GM21423 (cell line): ENCODE results near the gene FRK.
"Not testable (repeated sequence)": the region's sequence is repeated elsewhere in the genome, so short reads cannot be mapped to it uniquely, and the experiment has no call there.

Experiments
- ATAC-seq: cut with Tn5 transposase; IDR thresholded peaks from one replicate; pipeline ENCODE4 v1.9.1; 2021; ENCODE audit warnings: mild to moderate bottlenecking, moderate library complexity; ENCODE audit not compliant: unreplicated experiment

Gene FRK

GRCh38 chr6:116010790-116011401 is 49.8 kb downstream of the FRK start:
- peak; percentile 35 for ATAC-seq

GRCh38 chr6:116010386-116010785 is 50.3 kb downstream of the FRK start:
- ATAC-seq = no peak

- peak; percentile 57 for ATAC-seq
These were observed 52.0 kb downstream of the FRK start for GRCh38 chr6:116008470-116009243.

GRCh38 chr6:116004841-116005815 is 55.6 kb downstream of the FRK start:
- no peak for ATAC-seq

DNA sequence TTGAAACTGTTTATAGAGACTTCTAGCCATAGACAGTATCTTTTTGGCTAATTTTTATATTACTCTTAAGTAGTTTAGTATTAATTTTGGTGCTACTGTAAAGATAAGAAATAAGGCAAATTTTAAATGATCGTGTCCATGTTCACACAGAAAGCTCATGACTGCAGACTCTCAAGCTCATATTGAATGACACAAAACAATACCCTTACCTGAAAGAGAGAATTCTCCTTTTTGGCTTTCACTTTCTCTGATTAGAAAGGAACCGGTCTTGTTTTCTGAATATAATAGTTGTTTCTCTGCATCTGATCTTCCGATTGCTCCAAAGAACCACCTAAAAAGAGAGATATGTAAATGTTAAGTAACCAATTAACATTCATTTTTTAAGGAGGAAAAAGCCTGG is 57.0 kb downstream of the FRK start:
- peak; percentile 86 for ATAC-seq

DNA sequence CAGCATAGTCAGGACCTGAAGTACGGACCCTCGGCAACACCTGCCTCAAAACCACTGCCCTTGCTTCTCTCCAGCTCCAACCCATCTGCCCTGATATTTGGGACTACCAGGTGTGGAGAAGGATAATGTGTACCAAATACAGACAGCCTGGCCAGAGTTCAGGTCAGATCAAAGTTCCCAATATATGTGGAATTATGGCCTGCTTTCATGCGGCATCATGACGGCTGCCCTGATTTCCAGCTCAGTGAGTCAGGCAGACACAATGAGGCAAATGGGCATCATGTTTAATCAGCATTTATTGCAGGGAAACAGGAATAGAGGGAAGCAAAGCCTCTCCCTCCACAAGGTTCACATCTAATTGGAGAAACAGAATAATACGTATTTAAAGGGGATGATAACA is 57.9 kb downstream of the FRK start:
- no peak for ATAC-seq

GRCh38 chr6:115999235-115999634 is 61.5 kb downstream of the FRK start:
- ATAC-seq = no peak

DNA sequence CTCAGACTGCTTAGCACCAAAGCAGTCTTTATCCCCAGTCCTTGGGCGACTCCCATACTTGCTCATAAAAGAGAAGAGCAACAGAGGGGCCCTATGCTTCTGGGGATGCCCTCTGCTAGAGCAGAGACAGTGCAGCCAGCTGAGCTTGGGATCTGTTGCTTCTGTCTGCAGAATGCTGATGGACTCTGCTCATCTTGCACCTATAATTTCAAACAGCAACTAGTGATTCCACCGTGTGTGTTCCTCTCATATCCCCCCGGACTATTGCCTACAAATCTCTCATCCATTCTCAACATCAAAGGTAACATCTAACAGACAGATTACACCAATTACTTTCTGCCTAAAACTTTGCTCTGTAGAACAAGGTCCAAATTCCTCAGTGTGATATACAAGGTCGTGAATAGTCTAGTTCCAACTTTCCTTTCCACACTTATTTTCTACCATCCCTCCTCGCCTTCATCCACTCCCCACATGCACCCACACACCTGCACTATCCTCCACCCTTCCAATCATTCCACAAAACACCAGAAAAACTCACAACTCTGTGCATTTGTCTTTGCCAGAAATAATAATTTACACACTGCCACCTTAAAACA is 62.6 kb downstream of the FRK start:
- no peak for ATAC-seq

- no peak for ATAC-seq
These were observed 74.7 kb downstream of the FRK start for GRCh38 chr6:115986026-115986425.

GRCh38 chr6:115984809-115985208 is 75.9 kb downstream of the FRK start:
- ATAC-seq = no peak

DNA sequence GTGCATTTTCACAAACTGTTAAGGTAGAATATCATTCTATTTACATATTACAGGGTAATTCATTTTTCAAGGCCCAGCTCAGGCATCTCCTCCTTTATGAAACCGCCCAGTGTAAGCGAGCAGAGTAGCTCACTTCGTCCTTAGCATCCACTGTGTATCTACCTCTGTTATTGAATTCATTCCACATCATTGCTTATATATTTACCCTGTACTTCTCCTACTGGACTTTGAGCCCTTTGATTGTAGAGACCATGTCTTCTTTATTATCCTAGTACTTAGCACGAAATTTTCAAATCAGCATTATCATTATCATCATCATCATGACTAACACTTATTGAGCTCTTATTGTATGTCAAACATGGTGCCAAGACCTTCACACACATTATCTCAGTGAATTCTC is 76.7 kb downstream of the FRK start:
- ATAC-seq = no peak

DNA sequence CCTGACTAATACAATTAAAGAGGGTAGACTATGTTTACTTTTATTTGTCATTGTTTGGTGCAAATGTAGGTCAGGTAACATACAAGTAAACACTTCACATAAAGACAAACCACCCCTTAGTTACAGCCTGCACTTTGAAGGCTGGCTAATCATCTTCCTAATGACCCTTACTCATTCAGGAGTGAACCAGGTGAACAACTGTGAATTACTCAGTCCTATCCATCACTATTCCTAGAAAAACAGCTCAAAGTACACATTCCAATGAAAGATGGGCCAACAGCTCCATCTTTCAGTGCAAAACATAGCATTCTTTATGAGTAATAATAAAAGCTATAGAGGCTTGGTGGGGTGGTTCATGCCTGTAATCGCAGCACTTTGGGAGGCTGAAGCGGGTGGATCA is 78.2 kb downstream of the FRK start:
- no peak for ATAC-seq

- ATAC-seq = no peak
These were observed 83.5 kb downstream of the FRK start for GRCh38 chr6:115977220-115977619.

DNA sequence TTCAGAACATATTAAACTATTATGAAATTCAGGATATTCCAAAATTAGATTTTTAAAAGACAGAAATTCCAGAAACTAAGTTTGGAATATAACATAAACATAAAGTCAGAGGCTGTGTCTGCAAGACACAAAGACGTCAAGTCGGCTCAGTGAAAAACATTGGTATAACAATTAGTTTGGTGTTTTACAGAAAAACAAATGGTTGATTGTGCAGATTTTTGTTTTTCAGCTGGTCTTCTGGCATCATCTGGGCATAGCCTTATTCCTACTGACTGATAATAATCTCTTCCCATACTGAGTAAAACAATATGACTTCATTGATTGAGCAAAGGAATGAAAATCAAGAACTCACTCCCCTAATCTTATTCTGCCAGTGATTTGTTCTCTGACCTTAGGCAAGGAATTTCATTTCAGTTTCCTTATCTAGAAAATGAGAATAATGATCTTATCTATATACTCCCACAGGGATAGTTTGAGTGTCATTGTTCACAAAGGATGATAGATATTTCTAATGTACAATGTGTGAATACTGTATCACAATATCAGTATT is 84.3 kb downstream of the FRK start:
- ATAC-seq = no peak

- no peak for ATAC-seq
These were observed 88.0 kb downstream of the FRK start for GRCh38 chr6:115972679-115973078.

GRCh38 chr6:115971785-115972184 is 88.9 kb downstream of the FRK start:
- ATAC-seq = no peak

DNA sequence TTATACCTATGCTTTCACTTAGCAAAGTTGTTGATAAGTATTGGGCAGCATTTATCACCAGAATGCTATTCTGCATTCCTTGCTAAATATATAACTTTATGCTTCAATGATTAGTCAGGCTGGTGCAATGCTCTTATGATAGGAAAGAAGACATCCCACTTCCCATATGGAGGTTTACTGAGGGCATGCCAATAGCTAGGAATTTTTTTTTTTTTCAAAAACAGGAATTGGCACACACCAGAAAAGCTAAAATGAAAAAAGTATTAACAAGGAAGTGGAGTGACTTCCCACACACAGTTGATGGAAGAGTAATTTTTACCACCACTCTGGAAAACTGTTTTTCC is 90.8 kb downstream of the FRK start:
- ATAC-seq = no peak

DNA sequence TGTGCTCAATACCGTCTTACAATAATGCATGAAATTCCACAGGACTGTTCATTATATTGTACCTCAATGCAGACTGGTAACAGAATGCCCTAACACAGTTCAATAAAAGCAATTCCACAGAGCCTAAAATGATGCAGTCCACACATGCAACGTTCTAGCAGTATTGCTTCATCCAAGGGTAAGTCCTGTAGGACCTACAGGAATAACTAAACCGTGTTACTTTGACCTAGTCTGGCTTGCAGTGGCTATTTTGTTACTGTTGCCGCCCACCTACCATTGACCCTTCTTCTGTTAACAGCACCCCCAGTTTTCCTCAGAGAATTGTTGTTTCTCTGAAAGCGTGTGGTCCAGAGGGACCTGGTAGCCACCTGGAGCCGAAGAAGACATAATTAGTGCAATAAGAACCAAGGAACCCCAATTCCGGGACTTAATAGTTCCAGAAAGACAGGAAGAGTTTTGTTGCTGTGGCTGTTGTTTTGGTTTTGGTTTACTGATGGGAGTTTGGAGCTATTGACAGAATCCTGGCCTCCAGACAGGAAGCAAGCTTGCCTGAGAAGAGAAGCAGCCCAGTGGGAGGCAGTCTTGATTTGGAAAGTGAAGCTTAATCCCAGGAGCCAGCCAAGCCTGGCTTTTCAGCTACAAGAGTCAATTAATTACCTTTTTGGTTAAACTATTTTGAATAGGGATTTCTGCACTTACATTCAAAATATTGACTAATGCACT is 91.3 kb downstream of the FRK start:
- ATAC-seq = no peak

DNA sequence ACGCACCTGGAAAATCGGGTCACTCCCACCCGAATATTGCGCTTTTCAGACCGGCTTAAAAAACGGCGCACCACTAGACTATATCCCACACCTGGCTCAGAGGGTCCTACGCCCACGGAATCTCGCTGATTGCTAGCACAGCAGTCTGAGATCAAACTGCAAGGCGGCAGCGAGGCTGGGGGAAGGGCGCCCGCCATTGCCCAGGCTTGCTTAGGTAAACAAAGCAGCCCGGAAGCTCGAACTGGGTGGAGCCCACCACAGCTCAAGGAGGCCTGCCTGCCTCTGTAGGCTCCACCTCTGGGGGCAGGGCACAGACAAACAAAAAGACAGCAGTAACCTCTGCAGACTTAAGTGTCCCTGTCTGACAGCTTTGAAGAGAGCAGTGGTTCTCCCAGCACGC is 100.4 kb downstream of the FRK start:
- ATAC-seq = not testable (repeated sequence)

DNA sequence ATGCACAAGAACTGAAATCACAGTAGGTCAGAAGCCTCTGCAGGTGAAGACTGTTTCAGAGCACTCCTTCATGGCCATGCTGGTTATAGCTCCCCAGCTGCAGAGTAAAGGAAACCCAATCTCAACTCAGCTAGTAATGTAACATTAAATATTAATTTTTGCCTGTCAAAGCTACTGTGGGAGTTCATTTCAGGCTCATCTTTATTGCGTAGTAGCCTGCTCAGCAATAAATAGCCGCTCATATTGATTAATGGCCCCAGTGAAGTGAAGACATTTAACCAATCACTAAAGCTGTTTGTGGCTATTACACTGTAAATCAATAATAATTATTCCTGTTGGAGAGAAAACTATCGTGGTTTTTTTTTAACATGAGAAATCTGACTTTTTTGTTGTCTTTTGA is 101.7 kb downstream of the FRK start:
- no peak for ATAC-seq
